ENCODE measurements around the gene HHIP.

HHIP gene

DNA sequence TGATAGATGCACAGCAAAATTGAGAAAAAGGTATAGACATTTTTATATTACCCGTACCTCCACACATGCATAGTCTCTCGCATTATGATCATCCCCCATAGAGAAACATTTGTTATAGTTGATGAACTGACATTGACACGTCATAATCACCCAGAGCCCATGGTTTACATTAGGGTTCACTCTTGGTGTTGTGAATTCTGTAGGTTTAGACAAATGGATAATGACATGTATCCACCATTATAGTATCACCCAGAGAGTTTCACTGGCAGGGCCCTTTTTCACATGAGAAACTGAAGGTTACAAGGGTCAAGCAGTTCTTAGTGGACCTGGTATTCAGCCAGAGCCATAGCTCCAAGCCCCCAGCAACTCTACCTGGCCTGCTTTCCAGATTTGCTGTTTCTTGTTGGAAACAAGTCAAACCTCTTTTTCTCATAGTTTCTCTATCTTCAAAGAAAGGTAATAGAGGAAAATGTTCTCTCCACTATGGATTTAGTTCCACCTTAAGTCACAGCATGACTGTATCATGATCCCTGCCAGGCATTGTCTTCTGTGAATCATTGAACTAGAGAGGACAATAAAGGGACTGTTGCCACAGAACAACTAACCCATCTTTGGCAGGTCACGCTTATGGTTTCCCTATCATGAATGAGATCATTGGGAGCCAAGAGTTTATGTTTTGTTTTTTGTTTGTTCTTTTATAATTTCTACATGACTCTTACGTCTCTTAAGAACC lies 64.0 kb downstream of the HHIP start:
- no peak for DNase-seq

DNA sequence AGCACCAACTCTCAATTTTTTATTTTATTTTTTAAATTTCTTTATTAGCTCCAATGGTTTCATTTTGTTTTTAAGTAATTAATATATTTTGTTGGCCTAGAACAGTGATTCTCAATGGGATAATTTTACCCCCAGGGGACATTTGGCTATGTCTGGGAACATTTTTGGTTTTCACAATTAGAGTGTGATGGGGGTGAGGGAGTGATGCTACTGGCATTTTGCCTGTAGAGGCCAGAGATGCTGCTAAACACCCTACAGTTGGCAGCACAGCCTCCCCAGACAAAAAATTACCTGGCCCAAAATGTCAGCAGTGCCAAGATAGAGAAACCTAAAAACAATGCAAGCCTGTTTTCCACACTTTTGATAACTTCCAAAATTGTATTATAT lies 64.6 kb downstream of the HHIP start:
- DNase-seq: no peak

GRCh38 chr4:144711700-144712456 lies 65.9 kb downstream of the HHIP start:
- DNase-seq: no peak

GRCh38 chr4:144712775-144713174 lies 66.8 kb downstream of the HHIP start:
- no peak for DNase-seq

GRCh38 chr4:144714166-144714565 lies 68.2 kb downstream of the HHIP start:
- no peak for DNase-seq

GRCh38 chr4:144715230-144715629 lies 69.3 kb downstream of the HHIP start:
- no peak for DNase-seq

- no peak for DNase-seq
Measured at GRCh38 chr4:144716778-144717177, 70.8 kb downstream of the HHIP start.

GRCh38 chr4:144718958-144719512 lies 73.1 kb downstream of the HHIP start:
- no peak for DNase-seq

DNA sequence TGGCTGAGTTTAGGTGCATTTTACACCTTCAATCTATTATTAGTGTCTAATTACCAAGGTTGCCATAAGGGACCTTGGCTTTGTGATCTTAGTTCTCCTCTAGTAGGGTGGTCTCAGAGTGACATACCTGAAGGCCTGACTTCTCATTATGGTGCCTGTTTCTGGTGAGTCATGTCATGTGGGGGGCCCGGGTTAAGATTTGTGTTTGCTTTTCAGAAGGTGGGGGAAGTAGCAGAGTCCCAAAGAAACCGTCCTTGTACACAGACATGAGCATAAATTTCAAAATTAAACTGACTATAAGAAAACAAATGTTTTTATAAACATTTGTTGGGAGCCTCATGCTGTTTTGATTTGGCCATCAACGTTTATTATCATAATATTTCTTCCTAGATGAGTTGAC lies 74.5 kb downstream of the HHIP start:
- no peak for DNase-seq

GRCh38 chr4:144721994-144722393 lies 76.0 kb downstream of the HHIP start:
- no peak for DNase-seq

DNA sequence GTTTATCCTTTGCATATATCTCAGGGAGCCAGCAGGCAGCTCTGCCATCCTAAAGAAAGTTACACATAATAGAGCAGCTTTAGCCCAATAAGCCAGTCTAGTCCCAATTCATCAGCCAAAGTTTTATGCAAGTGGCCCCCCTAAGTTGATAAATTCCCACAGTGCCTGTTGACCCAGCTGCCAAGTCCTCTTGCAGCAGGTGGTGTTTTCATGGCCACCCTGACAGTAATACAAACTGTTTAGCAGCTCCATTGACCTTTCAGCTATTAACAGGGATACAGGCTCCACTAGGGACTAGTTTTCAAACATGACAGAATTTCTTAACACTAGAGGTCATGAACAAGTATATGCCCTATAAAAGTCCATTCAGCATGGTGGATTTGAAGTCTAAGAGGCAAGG lies 77.5 kb downstream of the HHIP start:
- DNase-seq: no peak

GRCh38 chr4:144729175-144729574 lies 83.2 kb downstream of the HHIP start:
- DNase-seq: no peak

DNA sequence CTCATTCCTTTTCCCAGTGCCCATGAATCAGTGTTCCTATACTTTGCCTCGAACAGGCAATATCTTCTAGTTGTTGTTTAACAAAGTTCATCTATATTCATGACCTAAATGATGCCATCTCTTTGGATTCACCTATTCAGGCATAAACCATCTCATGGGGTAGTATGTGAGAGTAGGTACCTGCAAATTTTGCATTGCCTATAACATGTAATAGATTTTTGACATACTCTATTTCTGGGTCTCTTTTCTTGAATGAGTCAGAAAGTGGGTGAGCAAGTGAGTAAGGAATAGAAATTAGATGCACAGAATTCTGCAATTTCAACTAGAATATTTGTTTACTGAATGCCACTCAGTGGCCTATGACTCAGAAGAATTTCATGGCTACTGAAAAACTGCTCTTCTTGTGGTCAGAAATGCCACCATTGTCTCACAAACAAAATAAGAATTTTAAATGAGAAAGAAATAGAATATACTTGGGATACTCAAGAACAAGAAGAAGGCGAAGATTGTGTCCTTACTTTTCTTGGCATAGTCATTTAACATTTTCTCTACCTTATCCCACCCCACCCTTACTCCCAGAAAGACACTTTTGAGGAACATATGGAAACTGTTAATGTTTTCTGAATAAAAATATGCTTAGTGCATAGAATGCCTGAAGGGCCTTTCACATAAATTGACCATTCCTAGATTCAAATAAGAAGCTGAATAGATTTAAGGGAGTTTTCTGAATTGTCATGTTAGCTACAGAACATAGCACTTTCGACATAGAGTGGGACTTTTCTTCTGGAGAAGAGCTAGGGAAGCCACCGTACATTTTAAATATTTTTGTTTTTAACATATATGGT lies 86.8 kb downstream of the HHIP start:
- no peak for DNase-seq

DNA sequence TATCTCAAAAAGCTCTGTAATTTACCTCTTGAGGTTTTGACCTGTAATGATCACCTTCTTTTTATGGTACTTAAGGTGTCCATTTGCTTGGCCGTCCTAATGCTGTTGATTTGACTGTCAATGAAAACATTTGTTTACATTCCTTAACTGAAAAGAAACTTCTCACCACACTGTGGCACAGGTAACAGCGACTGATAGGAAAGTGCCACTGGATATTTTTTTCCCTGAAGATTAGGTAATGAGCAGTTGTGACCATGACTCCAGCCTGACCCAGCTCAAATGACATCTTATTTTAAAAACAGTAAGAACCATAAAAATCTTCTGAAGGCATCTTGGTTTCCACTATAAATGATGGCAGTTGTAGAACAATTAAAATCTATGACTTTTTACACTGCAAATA lies 87.6 kb downstream of the HHIP start:
- DNase-seq: no peak

GRCh38 chr4:144734522-144734921 lies 88.6 kb downstream of the HHIP start:
- DNase-seq: no peak

DNA sequence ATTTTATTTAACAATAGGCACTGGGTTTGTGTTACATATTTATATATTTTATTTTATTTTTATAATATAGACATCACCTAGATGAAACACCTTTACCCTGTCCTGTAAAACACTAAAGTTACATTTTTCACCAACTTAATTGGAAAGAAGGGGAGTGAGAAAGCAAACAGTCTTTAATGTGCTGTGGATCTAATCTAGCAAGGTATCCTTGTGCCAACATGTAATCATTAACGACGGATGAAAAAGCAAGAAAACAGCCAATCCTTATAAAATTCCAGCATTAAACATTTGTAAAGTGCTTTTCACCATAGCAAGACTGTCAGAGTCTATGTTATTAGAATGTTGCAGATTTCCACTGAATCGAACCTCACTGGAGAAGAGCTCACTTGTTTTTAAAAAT lies 92.7 kb downstream of the HHIP start:
- DNase-seq: no peak

- DNase-seq: no peak
Measured at GRCh38 chr4:144739511-144740033, 93.6 kb downstream of the HHIP start.

- DNase-seq: no peak
Measured at GRCh38 chr4:144740316-144740715, 94.4 kb downstream of the HHIP start.

DNA sequence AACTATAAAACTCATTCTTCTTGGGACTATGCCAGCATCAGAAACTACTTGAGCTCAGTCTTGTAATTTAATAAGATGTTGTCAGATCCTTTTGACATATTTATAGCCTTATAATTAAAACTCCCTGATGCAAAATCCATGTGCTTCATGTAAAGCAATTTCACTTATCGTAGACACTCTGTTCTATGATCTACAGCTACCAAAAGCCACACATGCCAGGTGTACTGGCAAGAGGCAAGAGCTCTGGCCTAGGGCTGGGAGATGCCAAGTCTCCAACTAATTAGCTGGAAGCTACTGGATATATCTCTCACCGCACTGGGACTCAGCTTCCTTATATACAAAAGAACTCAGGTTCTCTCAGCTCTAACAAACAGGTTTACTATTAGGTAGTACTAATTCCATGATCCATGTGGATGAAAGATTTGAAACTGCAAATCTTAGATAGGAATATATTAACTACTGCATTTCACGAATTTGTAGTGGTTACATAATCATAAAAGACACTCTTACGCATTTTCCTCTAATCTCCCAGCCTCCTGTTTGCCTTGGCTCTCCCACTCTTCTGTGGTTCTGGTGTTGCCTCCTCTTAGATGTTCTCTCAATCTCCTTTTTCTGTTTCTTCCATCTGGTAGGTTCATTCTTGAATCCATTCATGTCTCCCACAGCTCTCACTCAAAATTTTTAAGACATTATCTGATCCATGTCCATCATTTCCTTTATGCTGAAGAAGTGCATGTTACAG lies 103.0 kb downstream of the HHIP start:
- no peak for DNase-seq

- DNase-seq: no peak
Measured at GRCh38 chr4:144750348-144750747, 104.4 kb downstream of the HHIP start.

GRCh38 chr4:144754562-144755410 lies 108.8 kb downstream of the HHIP start:
- no peak for DNase-seq

Measured in AML-193 (cell line).